Upper lobe of left lung (tissue), 4 donors: Measurements from ENCODE around the gene STK16.

Experiments
- EP300 ChIP-seq, 4 donors: sonication (generic); formaldehyde crosslinking; IDR thresholded peaks; one replicate each; pipeline ENCODE4 v1.5.1; 2017; ENCODE audit warnings: antibody characterized with exemption in 4 of 4, control low read depth in 2 of 4
- POLR2A ChIP-seq, 4 donors: fragments of 450-650 bp; IDR thresholded peaks; one replicate each; pipeline ENCODE4 v1.5.1; 2016 to 2017; ENCODE audit warnings: antibody characterized with exemption in 4 of 4, mild to moderate bottlenecking in 2 of 4
- POLR2AphosphoS5 ChIP-seq, 2 donors: sonication (generic); formaldehyde crosslinking; IDR thresholded peaks; one replicate each; pipeline ENCODE4 v1.5.1; 2017; ENCODE audit warnings: antibody characterized with exemption in 2 of 2
- TF ChIP-seq, protein P1 (sequence below), 6 experiments: fragments of 450-650 bp in 4 of 6; fragments of 200-600 bp in 2 of 6; sonication (generic) in 2 of 6; IDR thresholded peaks; one replicate each; pipeline ENCODE4 v1.5.1; 2016 to 2019; ENCODE audit warnings: antibody characterized with exemption in 6 of 6

DNA sequence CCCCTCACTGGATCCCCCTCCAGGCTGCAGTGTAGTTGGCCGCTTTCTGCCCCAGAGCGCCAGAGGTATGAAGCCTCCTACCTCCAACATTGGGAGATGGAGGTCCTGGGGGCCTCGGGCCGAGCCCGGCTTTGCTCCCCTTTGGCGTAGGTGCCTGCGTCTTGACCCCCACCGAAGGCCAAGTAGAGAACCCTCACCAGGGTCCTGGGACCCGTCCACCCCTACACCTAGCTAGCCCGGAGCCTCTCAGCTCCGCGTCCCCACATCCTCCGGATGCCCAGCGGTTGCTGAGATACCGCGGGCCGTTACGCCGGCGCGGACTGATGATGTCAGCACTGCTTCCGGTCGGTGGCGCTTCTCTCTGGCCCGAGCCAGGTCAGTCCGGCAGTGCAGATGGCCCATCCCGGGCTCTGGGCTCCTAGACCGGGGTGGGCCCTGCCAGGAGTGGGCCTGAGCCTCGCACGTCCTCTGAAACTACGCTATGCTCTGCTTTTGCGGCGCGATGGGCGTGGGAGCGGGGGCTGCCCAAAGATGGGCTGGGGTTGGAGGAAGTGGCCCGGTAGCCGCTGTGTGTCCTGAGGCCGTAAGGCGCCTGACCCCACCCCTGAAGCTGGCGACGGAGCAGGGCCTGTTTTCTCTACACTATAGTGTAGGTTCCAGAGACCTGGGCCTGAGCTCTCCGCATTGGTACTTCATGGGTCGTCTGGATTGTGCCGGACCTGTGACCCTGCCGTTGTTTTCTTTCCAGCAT is at the start of gene STK16, which contains the start of gene GLB1L:
- TF ChIP-seq POLR2AphosphoS5 (IDR thresholded peaks at IDR 0.05) = peak; percentile 98 to 99
- TF ChIP-seq POLR2A (IDR thresholded peaks at IDR 0.05) = peak in 3 of 4 donors; percentile 82 to 92 (median 84)
- TF ChIP-seq, protein P1, sequence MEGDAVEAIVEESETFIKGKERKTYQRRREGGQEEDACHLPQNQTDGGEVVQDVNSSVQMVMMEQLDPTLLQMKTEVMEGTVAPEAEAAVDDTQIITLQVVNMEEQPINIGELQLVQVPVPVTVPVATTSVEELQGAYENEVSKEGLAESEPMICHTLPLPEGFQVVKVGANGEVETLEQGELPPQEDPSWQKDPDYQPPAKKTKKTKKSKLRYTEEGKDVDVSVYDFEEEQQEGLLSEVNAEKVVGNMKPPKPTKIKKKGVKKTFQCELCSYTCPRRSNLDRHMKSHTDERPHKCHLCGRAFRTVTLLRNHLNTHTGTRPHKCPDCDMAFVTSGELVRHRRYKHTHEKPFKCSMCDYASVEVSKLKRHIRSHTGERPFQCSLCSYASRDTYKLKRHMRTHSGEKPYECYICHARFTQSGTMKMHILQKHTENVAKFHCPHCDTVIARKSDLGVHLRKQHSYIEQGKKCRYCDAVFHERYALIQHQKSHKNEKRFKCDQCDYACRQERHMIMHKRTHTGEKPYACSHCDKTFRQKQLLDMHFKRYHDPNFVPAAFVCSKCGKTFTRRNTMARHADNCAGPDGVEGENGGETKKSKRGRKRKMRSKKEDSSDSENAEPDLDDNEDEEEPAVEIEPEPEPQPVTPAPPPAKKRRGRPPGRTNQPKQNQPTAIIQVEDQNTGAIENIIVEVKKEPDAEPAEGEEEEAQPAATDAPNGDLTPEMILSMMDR (IDR thresholded peaks at IDR 0.05) = peak in 2 of 6 experiments; percentile 7 to 23
- TF ChIP-seq EP300 (IDR thresholded peaks at IDR 0.05) = peak in 1 of 4 donors; percentile 76
